Measurements from ENCODE around the gene MEF2D.

Gene MEF2D

GRCh38 chr1:156481527-156481926 is 19.0 kb downstream of the MEF2D start:
- H3K4me3 Mint-ChIP-seq = no peak overlapping the region
- H3K36me3 Mint-ChIP-seq (ENCODE audit: low read depth) = peaks cover 56% of the 10 kb centered on the region
- H3K9me3 Mint-ChIP-seq = no peaks in the 10 kb centered on the region
- H3K4me1 Mint-ChIP-seq = peaks cover 31% of the 10 kb centered on the region
- no peak for TF ChIP-seq CTCF (IDR thresholded peaks at IDR 0.05; ENCODE audit: unreplicated experiment in 3 of 3)
- peaks cover 4% of the 10 kb centered on the region for H3K27me3 Mint-ChIP-seq (ENCODE audit: low read depth)
- no peak overlapping the region for H3K27ac Mint-ChIP-seq

GRCh38 chr1:156480411-156481192 is 20.0 kb downstream of the MEF2D start:
- Mint-ChIP-seq H3K36me3 (ENCODE audit: low read depth) (peaks cover 60% of the 10 kb centered on the region), H3K4me3 (no peak overlapping the region), H3K4me1 (peaks cover 34% of the 10 kb centered on the region), H3K9me3 (no peaks in the 10 kb centered on the region), H3K27me3 (ENCODE audit: low read depth) (peaks cover 4% of the 10 kb centered on the region), H3K27ac (no peak overlapping the region)
- peak; percentile 50 to 65 (median 57) for TF ChIP-seq CTCF (IDR thresholded peaks at IDR 0.05; ENCODE audit: unreplicated experiment in 3 of 3)

GRCh38 chr1:156480016-156480370 is 20.6 kb downstream of the MEF2D start:
- H3K4me1 Mint-ChIP-seq = peaks cover 34% of the 10 kb centered on the region
- H3K9me3 Mint-ChIP-seq = no peaks in the 10 kb centered on the region
- peaks cover 64% of the 10 kb centered on the region for H3K36me3 Mint-ChIP-seq (ENCODE audit: low read depth)
- TF ChIP-seq CTCF (IDR thresholded peaks at IDR 0.05; ENCODE audit: unreplicated experiment in 3 of 3) = no peak
- no peak overlapping the region for H3K4me3 Mint-ChIP-seq
- peaks cover 4% of the 10 kb centered on the region for H3K27me3 Mint-ChIP-seq (ENCODE audit: low read depth)
- no peak overlapping the region for H3K27ac Mint-ChIP-seq

- peaks cover 33% of the 10 kb centered on the region for H3K4me1 Mint-ChIP-seq
Measured at GRCh38 chr1:156479093-156480015, 21.2 kb downstream of the MEF2D start.

GRCh38 chr1:156478250-156478627 is 22.3 kb downstream of the MEF2D start:
- H3K27ac Mint-ChIP-seq = no peak overlapping the region
- H3K9me3 Mint-ChIP-seq = no peaks in the 10 kb centered on the region
- peaks cover 4% of the 10 kb centered on the region for H3K27me3 Mint-ChIP-seq (ENCODE audit: low read depth)
- H3K4me3 Mint-ChIP-seq = no peak overlapping the region
- peaks cover 26% of the 10 kb centered on the region for H3K4me1 Mint-ChIP-seq
- H3K36me3 Mint-ChIP-seq (ENCODE audit: low read depth) = peaks cover 78% of the 10 kb centered on the region
- TF ChIP-seq CTCF (IDR thresholded peaks at IDR 0.05; ENCODE audit: unreplicated experiment in 3 of 3) = no peak

More at GRCh38 chr1:156479093-156480015, 21.2 kb downstream of the MEF2D start:
- peaks cover 4% of the 10 kb centered on the region for H3K27me3 Mint-ChIP-seq (ENCODE audit: low read depth)
- H3K27ac Mint-ChIP-seq = no peak overlapping the region
- H3K9me3 Mint-ChIP-seq = no peaks in the 10 kb centered on the region
- TF ChIP-seq CTCF (IDR thresholded peaks at IDR 0.05; ENCODE audit: unreplicated experiment in 3 of 3) = no peak
- H3K36me3 Mint-ChIP-seq (ENCODE audit: low read depth) = peaks cover 67% of the 10 kb centered on the region
- H3K4me3 Mint-ChIP-seq = no peak overlapping the region
